ENCODE data around the gene CCDC91. TPM values are rescaled to one million over a fixed set of nuclear protein-coding genes. Genes with fewer than 3 reads are reported as not detected.

CCDC91 gene
- total and polyA plus RNA-seq, 3 donors from 2014 or later, result 60.6 to 226 (median 92.1) TPM

GRCh38 chr12:28512406-28512805 is 322.1 kb downstream of the CCDC91 start:
- Histone ChIP-seq H3K27ac (no peak overlapping the region), H3K9me3 (no peaks in the 10 kb centered on the region), H3K27me3 (no peaks in the 10 kb centered on the region), H3K4me1 (no peaks in the 10 kb centered on the region), H3K4me3 (no peak overlapping the region), H3K36me3 (ENCODE audit: low read depth, missing control alignments) (no peaks in the 10 kb centered on the region)
- intact Hi-C loops (cut with DNase I; ENCODE audit: low total_unique reads), result no loop called here
- WGBS, 2 donors, result 74 to 82% methylated on average over 6 of the region's 6 CpGs
- TF ChIP-seq CTCF (IDR thresholded peaks at IDR 0.05) (no peak), POLR2A (IDR thresholded peaks at IDR 0.05) (no peak)
- DNase-seq, result no peak

- H3K27me3 ChIP-seq, result no peaks in the 10 kb centered on the region
- no peak for DNase-seq
- no peaks in the 10 kb centered on the region for H3K9me3 ChIP-seq
- H3K4me3 ChIP-seq, result no peak overlapping the region
- H3K27ac ChIP-seq, result no peak overlapping the region
- 70 to 84% methylated on average over 1 of the region's 1 CpG for WGBS, 2 donors
- intact Hi-C loops (cut with DNase I; ENCODE audit: low total_unique reads), result no loop called here
- H3K4me1 ChIP-seq, result no peaks in the 10 kb centered on the region
- H3K36me3 ChIP-seq (ENCODE audit: low read depth, missing control alignments), result no peaks in the 10 kb centered on the region
- TF ChIP-seq CTCF (IDR thresholded peaks at IDR 0.05), result no peak
- no peak for TF ChIP-seq POLR2A (IDR thresholded peaks at IDR 0.05)
Observed at GRCh38 chr12:28512876-28513275, 322.6 kb downstream of the CCDC91 start.

GRCh38 chr12:28513983-28514382 is 323.7 kb downstream of the CCDC91 start:
- no peak for TF ChIP-seq POLR2A (IDR thresholded peaks at IDR 0.05)
- TF ChIP-seq CTCF (IDR thresholded peaks at IDR 0.05), result no peak
- no peak overlapping the region for H3K4me3 ChIP-seq
- H3K36me3 ChIP-seq (ENCODE audit: low read depth, missing control alignments), result no peaks in the 10 kb centered on the region
- 88 to 93% methylated on average over 1 of the region's 1 CpG for WGBS, 2 donors
- DNase-seq, result no peak
- intact Hi-C loops (cut with DNase I; ENCODE audit: low total_unique reads), result no loop called here
- no peaks in the 10 kb centered on the region for H3K27me3 ChIP-seq
- H3K4me1 ChIP-seq, result no peaks in the 10 kb centered on the region
- no peaks in the 10 kb centered on the region for H3K9me3 ChIP-seq
- no peak overlapping the region for H3K27ac ChIP-seq

GRCh38 chr12:28517101-28517500 is 326.8 kb downstream of the CCDC91 start:
- no peak overlapping the region for H3K27ac ChIP-seq
- H3K36me3 ChIP-seq (ENCODE audit: low read depth, missing control alignments), result no peaks in the 10 kb centered on the region
- DNase-seq, result no peak
- H3K27me3 ChIP-seq, result no peaks in the 10 kb centered on the region
- intact Hi-C loops (cut with DNase I; ENCODE audit: low total_unique reads), result no loop called here
- no peaks in the 10 kb centered on the region for H3K4me1 ChIP-seq
- no peak overlapping the region for H3K4me3 ChIP-seq
- 19 to 42% methylated on average over 1 of the region's 1 CpG for WGBS, 2 donors
- H3K9me3 ChIP-seq, result no peaks in the 10 kb centered on the region
- TF ChIP-seq POLR2A (IDR thresholded peaks at IDR 0.05), result no peak
- TF ChIP-seq CTCF (IDR thresholded peaks at IDR 0.05), result no peak

GRCh38 chr12:28527631-28528249 is 337.5 kb downstream of the CCDC91 start:
- TF ChIP-seq CTCF (IDR thresholded peaks at IDR 0.05) (no peak), POLR2A (IDR thresholded peaks at IDR 0.05) (no peak)
- Histone ChIP-seq H3K4me1 (no peaks in the 10 kb centered on the region), H3K27me3 (no peaks in the 10 kb centered on the region), H3K36me3 (ENCODE audit: low read depth, missing control alignments) (no peaks in the 10 kb centered on the region), H3K27ac (no peak overlapping the region), H3K4me3 (no peak overlapping the region), H3K9me3 (no peaks in the 10 kb centered on the region)
- WGBS, 2 donors, result 83 to 93% methylated on average over 5 of the region's 5 CpGs
- DNase-seq, result no peak
- intact Hi-C loops (cut with DNase I; ENCODE audit: low total_unique reads), result no loop called here
